GM21619 (cell line): ENCODE results near the gene DENND11.

Source experiments
- ATAC-seq: cut with Tn5 transposase; IDR thresholded peaks from one replicate; pipeline ENCODE4 v1.9.1; 2021; ENCODE audit not compliant: unreplicated experiment

DENND11 gene

DNA sequence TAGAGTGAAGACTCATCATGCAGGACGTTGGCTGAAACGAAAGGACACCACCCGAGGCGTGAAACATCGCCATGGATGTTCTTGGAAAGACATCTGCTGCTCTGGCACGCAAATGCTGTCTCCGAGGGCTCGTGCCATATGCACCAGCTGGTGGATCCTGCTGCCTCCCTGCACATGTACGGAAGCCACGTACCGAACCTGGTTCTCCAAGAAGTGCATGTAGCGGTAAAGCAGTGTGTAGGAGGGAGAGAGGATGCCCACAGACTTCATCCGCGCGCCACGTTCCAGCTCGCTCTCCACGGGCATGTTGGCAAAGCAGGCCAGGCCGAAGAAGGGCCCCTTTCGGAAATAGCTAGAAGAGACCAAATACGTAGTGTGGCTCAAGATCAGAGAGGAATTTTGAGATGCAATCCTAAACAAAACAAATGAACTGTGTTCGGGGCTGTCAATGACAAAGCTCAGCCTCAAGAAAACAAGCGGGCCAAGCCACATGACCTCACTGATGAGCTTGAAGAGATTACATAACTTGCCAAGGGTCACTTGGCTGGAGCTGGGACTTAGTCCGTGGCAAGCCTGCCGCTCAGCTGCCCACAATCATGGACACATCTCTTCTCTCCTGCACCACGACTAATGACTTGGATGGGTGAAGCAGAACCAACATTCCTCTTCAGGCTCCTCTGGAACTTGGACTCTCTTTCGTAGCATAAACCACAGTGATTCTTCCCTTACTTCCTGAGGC is 16.5 kb downstream of the DENND11 start:
- ATAC-seq, result no peak

DNA sequence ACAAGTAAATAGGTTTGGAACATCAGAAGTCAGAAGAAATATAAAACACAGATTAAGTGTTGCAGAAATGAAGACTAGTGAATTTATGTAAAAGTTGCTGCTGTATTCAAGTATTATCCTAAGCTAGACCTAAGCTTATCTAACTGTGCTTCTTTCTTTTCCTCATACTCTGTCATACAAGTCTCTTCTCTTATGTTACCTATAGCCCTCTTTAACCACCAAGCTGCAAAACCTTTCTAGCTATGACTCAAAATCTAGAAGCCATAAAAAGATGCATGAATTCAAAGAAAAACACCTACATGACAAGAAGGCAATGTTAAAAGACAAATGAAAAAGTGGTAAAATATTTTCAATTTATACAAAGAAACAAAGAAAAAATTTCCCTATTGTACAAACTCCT is 23.0 kb downstream of the DENND11 start:
- peak; percentile 77 for ATAC-seq

DNA sequence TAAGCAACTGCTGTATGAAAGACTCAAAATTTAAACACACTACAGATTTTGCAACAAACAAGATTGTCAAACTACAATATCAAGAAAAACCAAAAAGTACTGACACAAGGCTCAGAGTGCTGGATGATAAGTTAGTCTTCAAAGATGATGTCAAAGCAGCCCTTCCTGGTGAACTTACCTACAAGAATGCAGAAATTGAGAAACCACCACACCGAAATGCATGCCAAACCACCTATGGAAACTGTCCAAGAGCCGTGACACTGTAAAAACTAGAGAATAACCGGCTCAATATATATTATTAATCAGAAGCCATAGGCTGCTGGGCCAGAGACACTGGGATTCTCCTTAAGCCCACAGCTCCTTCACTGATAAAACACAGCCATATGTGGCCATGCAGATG is 25.3 kb downstream of the DENND11 start:
- no peak for ATAC-seq

DNA sequence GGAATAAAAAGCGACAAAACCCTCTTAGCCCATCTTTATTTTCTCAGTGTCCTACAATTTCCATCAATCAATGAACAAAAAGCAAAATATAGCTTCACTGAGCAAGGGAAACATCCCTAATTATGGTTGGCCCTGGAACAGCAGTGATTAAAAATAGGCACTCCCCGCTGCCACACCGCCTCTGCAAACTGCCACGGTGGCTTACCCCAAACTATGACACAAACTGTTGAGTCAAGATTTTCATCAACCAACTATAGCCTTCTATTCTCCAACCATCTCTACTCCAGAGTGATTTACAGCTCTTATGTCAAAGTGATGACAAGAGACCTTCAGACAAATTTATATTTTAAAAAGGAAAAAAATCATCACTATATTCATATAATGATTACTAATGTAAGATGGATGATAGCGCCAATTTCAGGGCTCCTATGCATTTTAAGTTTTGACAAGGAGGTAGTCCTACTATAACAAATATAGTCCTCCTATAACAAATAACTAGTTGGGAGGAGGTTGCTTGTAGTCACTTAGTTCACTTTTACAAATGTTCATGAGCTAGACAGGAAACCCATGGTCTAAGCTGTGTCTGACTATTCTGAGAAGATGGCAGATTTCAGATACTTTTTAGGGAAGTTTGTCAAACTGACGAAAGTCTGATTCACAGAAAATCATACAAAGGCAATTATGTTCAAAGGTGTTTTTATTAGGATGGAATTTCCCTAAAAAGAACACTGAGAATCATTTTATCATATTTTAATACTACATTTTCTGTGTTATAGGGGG is 26.3 kb downstream of the DENND11 start:
- ATAC-seq, result no peak

DNA sequence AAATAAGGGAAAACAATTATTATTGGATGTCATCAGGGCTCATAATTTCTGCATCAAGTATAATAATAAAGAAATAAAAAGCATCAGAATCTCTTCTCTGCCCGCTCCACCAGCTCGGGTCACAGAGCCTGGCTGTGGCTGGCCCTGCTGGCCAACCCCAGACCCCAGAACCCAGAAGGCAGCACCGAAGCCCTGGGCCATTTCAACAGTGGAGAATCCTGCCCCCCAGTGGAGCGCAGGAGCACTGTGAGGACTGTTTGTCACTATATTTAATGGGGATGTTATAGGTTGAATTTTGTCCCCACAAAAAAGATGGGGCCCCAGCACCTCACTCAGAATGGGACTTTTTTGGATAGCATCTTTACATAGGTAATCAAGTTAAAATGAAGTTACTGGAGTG is 27.3 kb downstream of the DENND11 start:
- ATAC-seq, result no peak

DNA sequence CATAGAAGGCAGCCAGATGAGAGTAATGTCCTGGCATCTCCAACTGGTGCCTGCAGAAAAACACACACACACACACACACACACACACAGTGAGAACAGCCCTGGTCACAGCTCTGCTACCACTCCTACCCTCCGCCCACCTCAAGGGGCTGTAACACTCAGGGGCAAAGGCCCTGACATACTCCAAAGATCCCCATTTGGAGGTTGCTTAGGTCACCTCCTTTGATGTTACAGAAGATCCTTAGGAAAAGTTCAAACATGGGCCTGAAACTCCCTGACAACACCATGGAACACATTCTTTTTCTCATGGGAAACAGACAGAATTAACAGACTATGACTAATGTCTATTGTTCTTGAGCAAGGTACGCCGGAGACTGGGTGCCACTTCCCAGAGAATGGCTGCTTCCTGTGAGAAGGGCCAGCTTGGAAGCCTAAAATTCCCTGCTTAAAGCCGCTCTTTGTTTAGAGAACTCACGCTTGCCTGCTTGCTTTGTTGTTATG is 27.7 kb downstream of the DENND11 start:
- no peak for ATAC-seq

DNA sequence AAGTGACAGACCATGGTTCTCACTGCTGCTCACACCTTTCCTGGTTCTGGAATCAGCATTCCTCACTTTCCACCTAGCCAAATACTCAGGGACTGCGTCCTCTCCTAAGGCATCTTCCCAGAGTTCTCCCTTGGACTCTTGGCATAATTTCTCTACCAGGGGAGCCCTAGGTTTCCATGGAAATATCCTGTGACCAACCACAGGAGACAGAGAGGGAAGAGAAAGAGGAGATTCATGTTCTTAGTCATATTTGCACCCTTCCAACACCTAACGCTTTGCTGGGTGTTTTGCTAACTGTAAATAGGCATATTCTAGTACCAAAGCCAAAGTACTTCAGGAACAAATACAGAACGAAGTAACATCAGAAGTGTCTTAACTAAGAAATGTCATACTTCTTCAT is 28.6 kb downstream of the DENND11 start:
- no peak for ATAC-seq

DNA sequence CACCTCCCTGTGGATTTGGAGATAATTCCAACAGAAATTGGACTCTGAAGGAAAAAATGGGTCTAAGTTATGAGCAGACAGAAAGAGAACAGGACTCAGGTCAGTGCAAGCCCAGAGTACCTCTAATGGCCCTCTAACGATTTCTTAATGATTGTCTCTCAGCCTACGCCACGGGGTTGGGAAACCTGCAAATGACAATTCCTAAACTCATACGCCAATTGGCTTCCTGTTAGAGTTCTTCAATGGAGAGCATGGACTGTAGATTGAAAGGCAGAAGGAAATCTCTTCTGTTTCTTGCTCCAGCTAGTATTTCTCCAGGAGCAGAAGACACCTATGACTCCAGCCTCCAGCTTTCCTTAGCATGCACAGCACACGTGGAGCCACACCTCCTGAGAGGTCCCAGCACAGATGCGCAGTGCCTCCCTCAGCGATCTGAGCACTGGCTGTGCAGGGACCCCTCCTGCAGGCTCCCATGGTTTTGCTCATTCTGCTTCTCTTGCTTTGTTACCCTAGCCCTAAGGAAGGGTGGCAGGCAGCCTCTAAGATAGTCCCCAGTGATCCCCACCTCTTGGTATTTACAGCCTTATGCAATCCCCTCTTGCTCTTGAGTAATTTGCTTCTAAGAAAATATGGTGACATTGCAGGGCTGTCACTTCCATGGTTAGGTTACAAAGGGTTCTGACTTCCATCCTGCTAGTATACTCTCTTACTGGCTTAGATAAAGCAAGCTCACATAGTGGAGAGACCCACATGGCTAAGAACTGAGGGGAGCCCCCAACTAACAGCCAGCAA is 30.1 kb downstream of the DENND11 start:
- ATAC-seq, result no peak

DNA sequence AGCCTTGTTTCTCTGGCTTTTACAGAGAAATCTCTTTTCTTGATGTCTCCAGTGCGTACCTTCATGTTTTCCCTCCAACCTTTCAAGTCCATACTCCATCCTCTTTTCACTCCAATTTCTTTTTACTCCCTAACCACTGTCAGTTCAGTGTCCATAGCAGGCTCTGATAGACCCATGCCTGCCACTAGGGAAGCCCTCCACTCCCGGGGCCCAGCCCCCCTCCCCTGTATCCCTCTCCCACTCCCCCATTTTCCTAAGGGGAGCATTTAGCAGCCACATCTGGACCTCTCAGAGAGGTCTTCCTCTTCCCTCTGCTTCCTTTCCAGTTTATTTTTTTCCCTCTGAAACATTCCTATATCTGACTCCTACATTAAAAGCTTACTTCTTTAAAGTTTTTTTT is 33.1 kb downstream of the DENND11 start:
- ATAC-seq, result no peak

DNA sequence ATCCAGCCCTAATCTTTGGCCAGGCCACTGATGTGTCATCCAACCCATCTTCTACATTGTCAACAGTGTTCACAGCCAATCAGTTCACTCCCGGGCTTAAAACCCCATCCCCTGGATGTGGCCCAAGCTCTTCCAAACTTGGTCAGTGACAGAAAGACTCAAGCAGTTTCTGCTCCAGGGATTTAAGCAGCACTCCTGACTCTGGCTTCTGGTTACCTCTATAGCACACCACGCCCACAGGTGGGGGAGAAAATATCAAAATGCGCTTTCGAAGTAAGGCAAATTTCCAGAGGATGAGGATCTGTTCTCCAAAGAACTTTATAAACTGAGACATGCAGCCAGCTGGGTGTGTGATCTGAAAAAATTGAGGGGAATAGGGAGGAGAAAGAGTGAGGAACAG is 35.9 kb downstream of the DENND11 start:
- ATAC-seq, result no peak

DNA sequence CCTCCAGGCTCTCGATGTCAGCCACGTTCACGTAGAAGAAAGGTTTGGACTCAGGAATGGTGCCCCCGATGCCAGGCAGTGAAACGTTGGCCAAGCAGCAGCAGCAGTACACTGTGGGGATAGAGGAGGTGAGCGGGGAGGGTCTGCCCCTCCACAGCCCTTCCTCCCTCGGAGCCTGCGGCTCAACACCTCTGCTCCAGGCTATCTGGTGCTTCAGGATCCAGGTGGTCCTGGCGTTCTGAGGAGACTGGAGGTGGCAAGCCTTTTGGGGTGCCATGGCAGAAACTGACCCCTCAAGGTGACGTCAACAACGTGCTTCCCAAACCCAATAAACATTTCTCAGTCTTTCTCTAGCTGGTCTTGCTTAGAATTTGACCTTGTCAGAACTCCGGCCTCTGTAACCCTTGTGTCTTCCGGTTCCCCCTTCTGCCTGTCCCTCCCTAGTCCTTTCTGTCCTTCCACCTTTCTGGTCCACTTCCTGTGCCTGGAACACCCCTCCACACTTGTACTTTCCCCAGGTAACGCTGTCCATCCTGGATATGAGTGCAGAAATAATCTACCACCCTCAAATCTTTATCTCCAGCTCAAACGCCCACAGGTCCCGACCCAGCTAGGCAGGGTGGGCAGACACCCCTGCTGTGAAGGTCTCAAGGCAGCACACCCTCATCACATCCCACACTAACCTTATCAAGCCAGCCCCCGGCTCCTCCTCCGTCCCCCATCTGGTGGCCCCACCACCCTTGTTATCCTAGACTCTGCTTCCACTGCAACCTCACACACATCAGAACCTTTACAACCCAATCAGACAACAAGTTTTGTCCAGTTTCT is 36.5 kb downstream of the DENND11 start:
- ATAC-seq, result no peak

DNA sequence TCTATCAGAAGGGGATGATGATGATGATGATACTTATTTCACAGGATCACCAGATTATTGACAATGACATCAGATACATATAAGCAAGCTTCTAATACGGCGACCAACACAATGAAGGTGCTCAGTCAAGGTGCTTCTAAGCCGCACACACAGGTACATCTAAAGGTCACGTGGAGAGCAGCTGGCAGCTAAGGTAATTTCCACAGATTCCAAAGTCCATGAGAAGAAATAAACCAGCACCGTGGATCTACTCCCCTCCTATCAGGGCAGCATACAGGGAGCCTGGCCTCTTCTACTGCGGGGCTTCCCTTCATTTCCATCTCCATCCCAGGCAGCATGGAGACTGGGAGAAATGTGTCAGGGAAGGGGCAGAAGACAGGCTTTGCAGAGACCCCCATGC is 37.5 kb downstream of the DENND11 start:
- ATAC-seq, result no peak

DNA sequence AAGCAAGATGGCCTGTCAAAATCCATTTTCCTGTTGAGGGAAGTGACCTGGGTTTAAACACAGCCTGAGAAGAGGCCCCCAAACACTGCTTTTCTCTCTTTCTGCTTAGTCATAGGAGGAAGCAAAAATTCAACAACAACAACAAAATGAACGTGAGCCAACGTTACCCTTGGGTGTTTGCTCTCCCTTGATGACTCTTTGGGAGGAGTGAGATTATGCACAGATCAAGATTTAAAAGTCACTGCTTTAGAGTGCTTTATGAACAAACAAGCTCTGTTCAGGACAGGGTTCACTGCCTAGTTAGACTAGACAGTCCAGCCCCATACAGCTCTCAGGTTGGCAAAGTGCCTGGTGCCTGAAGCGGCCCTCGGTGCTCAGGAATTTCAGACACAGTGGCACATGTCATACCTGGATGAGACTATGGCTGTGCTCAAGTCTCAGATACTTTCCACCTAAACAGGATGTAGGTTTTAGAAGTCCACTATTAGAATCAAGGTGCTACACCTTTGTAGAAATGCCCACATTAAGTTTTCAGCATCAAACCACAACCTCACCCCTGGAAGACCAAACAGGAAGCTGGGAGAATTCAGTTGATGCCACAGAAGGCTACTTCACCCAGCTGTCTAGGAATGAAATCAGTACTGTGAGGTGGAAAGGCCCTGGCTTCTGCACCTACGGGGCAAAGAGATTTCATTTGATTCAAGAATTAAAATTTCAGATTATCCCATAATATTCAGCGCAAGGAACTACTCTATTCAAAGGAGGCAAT is 38.7 kb downstream of the DENND11 start:
- no peak for ATAC-seq

DNA sequence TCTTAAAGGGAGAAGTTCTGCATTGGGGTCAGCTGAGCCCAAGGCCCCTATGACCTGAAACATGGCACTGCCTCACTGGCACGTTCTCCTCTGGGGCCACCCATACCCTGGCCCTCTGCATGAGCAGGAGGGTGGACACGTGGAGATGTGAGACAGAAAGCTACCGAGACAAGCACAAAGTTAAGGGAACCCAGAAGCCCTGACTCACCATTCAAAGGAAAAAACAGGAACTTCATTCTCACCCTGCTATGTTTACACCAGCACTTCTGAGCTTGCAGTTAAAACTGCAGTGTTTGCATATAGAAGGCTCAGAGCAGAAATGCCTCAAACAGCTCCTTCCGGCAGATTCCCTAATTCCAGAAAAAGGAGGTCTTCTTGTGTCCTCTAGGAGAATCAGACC is 41.7 kb downstream of the DENND11 start:
- no peak for ATAC-seq

DNA sequence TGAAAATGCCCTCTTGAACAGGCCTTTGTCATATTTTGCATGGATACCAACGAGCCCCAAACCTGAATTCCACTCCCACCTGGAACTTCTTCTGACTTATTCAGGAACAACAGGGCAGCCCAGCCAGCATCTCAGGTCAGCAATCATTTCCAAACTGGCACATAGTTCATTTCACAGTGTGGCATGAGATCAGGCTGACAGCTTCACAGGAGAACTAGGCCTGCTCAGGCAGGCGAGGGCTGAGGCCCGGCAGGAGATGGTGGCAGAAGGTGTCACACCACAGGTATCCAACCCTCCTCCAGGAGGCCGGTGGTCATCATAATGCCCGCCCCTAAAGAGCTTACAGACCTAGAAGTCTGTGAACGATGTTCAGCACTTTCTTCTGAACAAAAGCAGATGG is 42.5 kb downstream of the DENND11 start:
- ATAC-seq, result no peak

DNA sequence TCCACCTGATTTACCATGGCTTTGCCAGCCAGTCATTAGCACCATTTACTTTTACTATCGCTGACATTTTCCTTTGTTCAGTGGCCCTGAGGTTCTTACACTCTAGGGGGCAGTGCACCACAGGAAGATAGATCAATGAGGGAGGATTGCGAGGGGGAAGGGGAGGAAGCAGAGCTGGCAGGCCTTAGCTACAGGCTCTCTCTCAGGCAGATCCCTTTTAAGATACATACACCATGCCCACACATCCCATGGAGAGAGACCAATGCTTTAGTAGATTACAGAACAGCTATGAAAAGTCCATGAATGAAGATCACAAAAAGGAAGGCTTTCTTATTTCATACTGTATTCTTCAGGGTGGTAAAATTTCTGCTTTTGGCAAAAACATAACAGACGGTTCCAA is 47.4 kb downstream of the DENND11 start:
- peak; percentile 84 for ATAC-seq

DNA sequence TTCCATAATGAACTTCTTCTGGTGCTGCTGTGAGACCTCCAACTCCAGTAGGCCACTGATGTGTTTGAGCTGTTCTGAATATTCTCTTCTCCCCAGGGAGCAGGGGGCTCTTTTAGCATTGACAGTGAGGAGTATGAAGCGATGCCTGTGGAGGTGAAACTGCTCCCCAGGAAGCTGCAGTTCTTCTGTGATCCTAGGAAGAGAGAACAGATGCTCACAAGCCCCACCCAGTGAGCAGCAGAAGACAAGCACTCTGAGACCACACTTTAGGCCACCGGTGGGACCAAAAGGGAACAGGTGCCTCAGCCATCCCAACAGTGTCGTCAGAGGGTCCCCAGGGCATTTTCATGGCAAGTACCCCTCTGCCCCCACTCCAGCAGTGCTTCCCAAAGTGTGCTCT is 49.3 kb downstream of the DENND11 start:
- no peak for ATAC-seq
